ENCODE data around the gene ZNF530.

ZNF530 gene

DNA sequence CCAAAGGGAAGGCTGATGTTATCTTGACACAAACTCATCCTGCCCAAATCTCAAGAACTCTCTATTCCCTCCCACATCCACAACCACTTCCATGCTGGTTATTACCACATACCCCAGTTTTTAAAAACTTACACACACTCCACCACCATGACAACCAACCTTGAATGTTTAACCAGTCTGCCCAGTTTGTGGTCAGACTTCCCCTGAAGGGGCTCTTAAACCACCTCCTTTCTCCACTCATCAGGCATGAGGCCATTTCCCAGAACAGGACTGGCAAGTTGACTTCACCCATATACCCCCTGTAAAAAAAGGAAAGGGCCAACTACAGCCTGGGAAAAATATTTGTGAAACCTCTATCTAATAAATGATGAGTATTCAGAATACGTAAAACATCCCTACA, 56.7 kb downstream of the ZNF530 start:
- H3K79me2 ChIP-seq, result no peaks in the 10 kb centered on the region
- no peaks in the 10 kb centered on the region for H3K36me3 ChIP-seq (ENCODE audit: control insufficient read depth, insufficient read depth, low read length)
- no peak overlapping the region for H2AFZ ChIP-seq
- H3K27ac ChIP-seq, result no peak overlapping the region
- no peak overlapping the region for H3K4me2 ChIP-seq (ENCODE audit: low read length)
- no peak overlapping the region for H3K9ac ChIP-seq
- H3K4me1 ChIP-seq, result no peaks in the 10 kb centered on the region
- H3K27me3 ChIP-seq (ENCODE audit: control insufficient read depth, insufficient read depth, low read length), result no peaks in the 10 kb centered on the region
- TF ChIP-seq, protein P1, sequence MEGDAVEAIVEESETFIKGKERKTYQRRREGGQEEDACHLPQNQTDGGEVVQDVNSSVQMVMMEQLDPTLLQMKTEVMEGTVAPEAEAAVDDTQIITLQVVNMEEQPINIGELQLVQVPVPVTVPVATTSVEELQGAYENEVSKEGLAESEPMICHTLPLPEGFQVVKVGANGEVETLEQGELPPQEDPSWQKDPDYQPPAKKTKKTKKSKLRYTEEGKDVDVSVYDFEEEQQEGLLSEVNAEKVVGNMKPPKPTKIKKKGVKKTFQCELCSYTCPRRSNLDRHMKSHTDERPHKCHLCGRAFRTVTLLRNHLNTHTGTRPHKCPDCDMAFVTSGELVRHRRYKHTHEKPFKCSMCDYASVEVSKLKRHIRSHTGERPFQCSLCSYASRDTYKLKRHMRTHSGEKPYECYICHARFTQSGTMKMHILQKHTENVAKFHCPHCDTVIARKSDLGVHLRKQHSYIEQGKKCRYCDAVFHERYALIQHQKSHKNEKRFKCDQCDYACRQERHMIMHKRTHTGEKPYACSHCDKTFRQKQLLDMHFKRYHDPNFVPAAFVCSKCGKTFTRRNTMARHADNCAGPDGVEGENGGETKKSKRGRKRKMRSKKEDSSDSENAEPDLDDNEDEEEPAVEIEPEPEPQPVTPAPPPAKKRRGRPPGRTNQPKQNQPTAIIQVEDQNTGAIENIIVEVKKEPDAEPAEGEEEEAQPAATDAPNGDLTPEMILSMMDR (IDR thresholded peaks at IDR 0.05), result no peak
- H3K9me3 ChIP-seq (ENCODE audit: control insufficient read depth, low read length), result no peaks in the 10 kb centered on the region
- H3K4me3 ChIP-seq (ENCODE audit: low read depth, low read length), result no peak overlapping the region
